Right lobe of liver (tissue), 4 donors: Measurements from ENCODE around the gene HOXA1.

Experiments used
- CTCF ChIP-seq, 4 donors: fragments of 200-600 bp in 3 of 4; fragments of 450-650 bp in 1 of 4; IDR thresholded peaks; one replicate each; pipeline versions ENCODE4 v1.5.1 to v1.8.0; 2016 to 2022; ENCODE audit warnings: antibody characterized with exemption in 4 of 4, mild to moderate bottlenecking in 2 of 4
- POLR2A ChIP-seq: fragments of 450-650 bp; IDR thresholded peaks from one replicate; pipeline ENCODE4 v1.6.1; 2017; ENCODE audit warnings: antibody characterized with exemption, mild to moderate bottlenecking
- donor health status: DM: no; HTN: no; CAD: no.
- donor health status: DM: no; HTN: no; CAD: no.
- donor health status: DM: no; HTN: yes; CAD: no.

GRCh38 chr7:27118580-27118979 is 22.8 kb upstream of the HOXA1 start:
- TF ChIP-seq CTCF (IDR thresholded peaks at IDR 0.05) (no peak), POLR2A (no peak)
